Ishikawa (cell line): ENCODE results near the gene EIF4EBP2.

ENCODE experiments used
- CEBPB ChIP-seq: IDR thresholded peaks from 2 replicates; pipeline ENCODE4 v1.6.1; 2012
- CREB1 ChIP-seq: IDR thresholded peaks from 2 replicates; pipeline ENCODE4 v1.6.1; 2012; ENCODE audit warnings: low read depth
- EGR1 ChIP-seq: IDR thresholded peaks from 2 replicates; pipeline ENCODE4 v1.6.1; 2012
- EP300 ChIP-seq: IDR thresholded peaks from 2 replicates; pipeline ENCODE4 v1.6.1; 2012; ENCODE audit warnings: borderline replicate concordance
- FOXM1 ChIP-seq: IDR thresholded peaks from 2 replicates; pipeline ENCODE4 v1.6.1; 2012; ENCODE audit warnings: low read depth, borderline replicate concordance
- NFIC ChIP-seq: IDR thresholded peaks from 2 replicates; pipeline ENCODE4 v1.6.1; 2012
- RAD21 ChIP-seq: IDR thresholded peaks from 2 replicates; pipeline ENCODE4 v1.6.1; 2012; ENCODE audit warnings: low read depth
- TAF1 ChIP-seq: IDR thresholded peaks from 2 replicates; pipeline ENCODE4 v1.6.1; 2012; ENCODE audit warnings: low read depth, mild to moderate bottlenecking
- TCF12 ChIP-seq: IDR thresholded peaks from 2 replicates; pipeline ENCODE4 v1.6.1; 2012; ENCODE audit warnings: low read depth
- TEAD4 ChIP-seq: IDR thresholded peaks from 2 replicates; pipeline ENCODE4 v1.6.1; 2012
- YY1 ChIP-seq: IDR thresholded peaks from 2 replicates; pipeline ENCODE4 v1.6.1; 2012; ENCODE audit warnings: low read depth
- ZBTB7A ChIP-seq: IDR thresholded peaks from 2 replicates; pipeline ENCODE4 v1.6.1; 2012; ENCODE audit warnings: low read depth
- TF ChIP-seq, protein P1 (sequence below): IDR thresholded peaks from 2 replicates; pipeline ENCODE4 v1.6.1; 2012
- TF ChIP-seq, protein P2 (sequence below): IDR thresholded peaks from 2 replicates; pipeline ENCODE4 v1.6.1; 2012
- TF ChIP-seq, protein P3 (sequence below): IDR thresholded peaks from 2 replicates; pipeline ENCODE4 v1.6.1; 2012; ENCODE audit warnings: low read depth, mild to moderate bottlenecking

EIF4EBP2 gene

DNA sequence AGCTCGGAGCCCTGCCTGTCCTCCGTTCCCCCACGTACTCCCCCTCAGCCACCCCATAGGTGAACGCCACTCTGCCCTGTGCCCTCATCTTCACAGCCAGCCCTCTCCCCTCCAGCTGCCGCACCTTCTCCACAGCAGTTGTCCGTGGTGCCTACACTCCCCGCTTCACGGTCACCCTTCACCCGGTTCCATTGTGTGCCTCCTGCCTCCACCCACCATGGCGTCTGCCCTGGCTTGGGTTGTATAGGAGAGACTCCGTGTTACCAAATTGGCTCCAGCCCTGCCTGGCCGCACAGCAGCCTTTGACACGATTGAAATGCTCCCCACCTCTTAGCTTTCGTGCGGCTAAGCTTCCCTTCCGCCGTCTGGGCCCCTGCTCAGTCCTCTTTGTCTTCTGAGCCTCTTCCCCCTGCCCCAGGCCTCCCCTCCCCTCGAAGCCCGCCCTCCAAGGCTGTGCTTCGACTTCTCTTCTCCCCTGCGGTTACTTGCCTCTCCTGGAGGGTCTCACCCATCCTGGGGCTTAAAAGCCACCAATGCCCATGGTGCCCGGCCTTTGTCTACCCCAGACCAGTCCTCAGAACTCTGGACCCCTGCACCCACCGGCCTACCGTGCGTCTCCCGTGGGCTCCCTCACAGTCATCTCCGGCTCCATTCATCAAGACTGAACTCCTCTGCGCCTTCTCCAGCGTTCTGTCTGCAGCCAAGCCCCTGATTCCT is 56.0 kb downstream of the EIF4EBP2 start:
- TF ChIP-seq NFIC (no peak), TCF12 (no peak), CREB1 (no peak)

DNA sequence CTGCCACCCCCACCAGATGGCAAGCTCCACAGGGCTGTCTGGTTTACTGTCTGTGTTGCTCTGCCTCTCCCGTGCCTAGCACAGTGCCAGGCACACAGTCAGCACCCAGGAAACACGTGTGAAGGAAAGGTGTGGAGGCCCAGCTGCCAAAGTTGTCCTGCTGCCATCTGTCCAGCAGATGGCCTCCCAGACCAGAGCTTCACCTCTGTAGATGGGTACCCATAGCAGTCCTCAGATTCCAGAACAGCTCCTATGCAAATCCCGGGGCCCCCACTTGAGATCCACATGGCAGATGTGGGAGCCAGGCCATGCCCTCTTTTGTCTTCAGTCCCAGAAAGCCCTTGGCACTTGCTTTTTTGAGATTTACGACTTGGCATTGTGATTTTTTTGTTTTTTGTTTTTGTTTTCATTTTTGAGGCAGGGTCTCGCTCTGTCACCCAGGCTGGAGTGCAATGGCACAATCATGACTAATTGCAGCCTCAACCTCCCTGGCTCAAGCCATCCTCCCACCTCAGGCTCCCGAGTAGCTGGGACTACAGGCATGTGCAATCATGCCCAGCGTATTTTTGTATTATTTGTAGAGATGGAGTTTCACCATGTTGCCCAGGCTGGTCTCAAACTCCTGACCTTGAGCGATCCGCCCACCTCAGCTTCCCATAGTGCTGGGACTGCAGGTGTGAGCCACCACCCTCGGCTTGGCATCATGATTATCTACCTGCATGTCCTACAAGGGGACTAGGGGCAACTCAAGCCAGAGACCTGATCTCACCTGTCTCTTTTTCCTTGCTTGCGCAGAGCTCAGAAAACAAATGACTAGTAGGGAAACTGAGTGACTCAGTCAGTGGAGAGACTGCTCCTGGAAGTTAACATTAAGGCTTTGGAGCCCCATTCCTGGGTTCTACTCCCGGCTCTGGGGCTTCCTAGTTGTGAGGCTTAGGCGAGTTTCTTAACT is 57.7 kb downstream of the EIF4EBP2 start:
- TF ChIP-seq, protein P1, sequence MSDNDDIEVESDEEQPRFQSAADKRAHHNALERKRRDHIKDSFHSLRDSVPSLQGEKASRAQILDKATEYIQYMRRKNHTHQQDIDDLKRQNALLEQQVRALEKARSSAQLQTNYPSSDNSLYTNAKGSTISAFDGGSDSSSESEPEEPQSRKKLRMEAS = peak; percentile 57
- TF ChIP-seq YY1 = no peak
- TF ChIP-seq TAF1 = no peak
- peak; percentile 96 for TF ChIP-seq RAD21

DNA sequence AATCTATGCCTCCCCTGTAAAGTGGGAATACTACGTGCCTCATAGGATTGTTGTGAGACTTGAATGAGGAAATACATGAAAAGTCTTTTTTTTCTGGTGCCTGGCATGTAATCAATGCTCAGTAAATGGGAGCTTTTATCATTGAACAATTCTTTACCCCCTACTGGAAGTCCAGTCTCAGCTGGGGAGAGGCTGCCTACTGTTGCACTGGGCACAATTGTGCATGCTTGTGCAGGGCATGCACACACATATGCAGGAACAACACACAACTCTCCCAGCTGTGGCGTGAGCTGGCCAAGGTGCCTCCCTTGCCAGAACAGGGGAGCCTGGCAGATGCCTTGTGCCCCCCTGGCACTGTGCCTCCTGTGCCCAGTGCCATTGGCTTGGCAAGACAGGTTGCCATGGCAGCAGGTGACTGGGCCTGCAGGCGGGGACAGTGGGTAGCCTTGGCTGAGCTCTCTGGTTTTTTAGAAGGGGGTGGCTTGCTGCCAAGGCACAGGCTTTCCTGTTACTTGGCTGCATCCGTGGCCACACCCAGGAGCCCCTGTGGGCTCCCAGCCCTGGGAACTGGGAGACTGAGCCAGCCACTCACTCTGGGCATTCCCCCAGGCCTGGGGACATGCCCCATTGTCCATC is 58.5 kb downstream of the EIF4EBP2 start:
- TF ChIP-seq EP300 (no peak; the same call in 1 of the 2 replicates), YY1 (no peak), TCF12 (no peak), NFIC (peak; percentile 82), TEAD4 (no peak), TAF1 (no peak), ZBTB7A (no peak), EGR1 (no peak), FOXM1 (no peak), RAD21 (peak; percentile 17; the same call in 1 of the 2 replicates), CREB1 (no peak)
- TF ChIP-seq, protein P2, sequence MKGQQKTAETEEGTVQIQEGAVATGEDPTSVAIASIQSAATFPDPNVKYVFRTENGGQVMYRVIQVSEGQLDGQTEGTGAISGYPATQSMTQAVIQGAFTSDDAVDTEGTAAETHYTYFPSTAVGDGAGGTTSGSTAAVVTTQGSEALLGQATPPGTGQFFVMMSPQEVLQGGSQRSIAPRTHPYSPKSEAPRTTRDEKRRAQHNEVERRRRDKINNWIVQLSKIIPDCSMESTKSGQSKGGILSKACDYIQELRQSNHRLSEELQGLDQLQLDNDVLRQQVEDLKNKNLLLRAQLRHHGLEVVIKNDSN = no peak
- TF ChIP-seq, protein P3, sequence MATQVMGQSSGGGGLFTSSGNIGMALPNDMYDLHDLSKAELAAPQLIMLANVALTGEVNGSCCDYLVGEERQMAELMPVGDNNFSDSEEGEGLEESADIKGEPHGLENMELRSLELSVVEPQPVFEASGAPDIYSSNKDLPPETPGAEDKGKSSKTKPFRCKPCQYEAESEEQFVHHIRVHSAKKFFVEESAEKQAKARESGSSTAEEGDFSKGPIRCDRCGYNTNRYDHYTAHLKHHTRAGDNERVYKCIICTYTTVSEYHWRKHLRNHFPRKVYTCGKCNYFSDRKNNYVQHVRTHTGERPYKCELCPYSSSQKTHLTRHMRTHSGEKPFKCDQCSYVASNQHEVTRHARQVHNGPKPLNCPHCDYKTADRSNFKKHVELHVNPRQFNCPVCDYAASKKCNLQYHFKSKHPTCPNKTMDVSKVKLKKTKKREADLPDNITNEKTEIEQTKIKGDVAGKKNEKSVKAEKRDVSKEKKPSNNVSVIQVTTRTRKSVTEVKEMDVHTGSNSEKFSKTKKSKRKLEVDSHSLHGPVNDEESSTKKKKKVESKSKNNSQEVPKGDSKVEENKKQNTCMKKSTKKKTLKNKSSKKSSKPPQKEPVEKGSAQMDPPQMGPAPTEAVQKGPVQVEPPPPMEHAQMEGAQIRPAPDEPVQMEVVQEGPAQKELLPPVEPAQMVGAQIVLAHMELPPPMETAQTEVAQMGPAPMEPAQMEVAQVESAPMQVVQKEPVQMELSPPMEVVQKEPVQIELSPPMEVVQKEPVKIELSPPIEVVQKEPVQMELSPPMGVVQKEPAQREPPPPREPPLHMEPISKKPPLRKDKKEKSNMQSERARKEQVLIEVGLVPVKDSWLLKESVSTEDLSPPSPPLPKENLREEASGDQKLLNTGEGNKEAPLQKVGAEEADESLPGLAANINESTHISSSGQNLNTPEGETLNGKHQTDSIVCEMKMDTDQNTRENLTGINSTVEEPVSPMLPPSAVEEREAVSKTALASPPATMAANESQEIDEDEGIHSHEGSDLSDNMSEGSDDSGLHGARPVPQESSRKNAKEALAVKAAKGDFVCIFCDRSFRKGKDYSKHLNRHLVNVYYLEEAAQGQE = no peak
- TF ChIP-seq, protein P1 = no peak

DNA sequence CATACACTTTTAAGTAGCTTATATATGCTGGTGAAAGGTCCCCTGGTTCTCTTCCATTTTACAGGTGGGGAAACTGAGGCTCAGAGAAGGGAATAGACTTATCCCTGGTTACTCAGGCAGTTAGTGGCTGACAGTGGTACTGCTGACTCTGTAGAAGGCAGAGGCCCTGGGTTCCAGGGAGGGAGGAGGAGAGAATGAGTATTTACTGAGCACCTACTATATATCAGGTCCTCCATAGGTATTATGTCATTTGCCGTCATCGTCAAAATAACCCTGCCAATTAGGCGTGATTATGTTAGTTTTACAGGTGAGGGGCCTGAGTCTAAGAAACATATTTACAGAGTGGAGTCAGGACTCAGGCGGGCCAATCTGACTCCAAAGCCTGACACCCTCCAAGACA is 61.3 kb downstream of the EIF4EBP2 start:
- no peak for TF ChIP-seq EP300
- no peak for TF ChIP-seq FOXM1
- TF ChIP-seq, protein P1 = no peak
- TF ChIP-seq NFIC = no peak
- TF ChIP-seq RAD21 = no peak
- TF ChIP-seq, protein P2 = no peak
- TF ChIP-seq TAF1 = no peak
- no peak for TF ChIP-seq EGR1
- no peak for TF ChIP-seq YY1
- TF ChIP-seq ZBTB7A = no peak
- no peak for TF ChIP-seq CREB1

DNA sequence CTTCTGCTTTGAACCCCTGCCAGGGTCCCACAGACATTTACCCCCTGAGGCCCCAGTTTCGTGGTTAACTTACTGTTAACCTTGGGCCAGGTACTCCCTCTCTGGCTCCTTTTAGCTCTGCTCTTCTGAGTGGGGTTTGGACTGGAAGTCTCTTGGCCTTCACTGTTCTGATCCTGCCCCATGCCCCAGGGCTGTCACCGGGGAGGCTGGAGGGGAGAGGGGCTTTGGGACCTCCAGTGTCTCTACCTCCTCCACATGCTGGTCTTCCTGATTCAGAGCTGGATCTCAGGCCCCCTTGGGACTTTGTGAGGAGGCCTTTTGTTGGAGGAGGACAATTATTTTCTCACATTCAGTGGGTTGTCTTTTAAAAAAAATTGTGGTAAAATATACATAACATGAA is 61.9 kb downstream of the EIF4EBP2 start:
- TF ChIP-seq ZBTB7A = no peak
- no peak for TF ChIP-seq YY1
- TF ChIP-seq RAD21 = no peak
- no peak for TF ChIP-seq NFIC
- no peak for TF ChIP-seq TCF12
- no peak for TF ChIP-seq FOXM1
- TF ChIP-seq, protein P3 = no peak
- TF ChIP-seq, protein P2 = no peak
- no peak for TF ChIP-seq CEBPB
- no peak for TF ChIP-seq CREB1
- no peak for TF ChIP-seq EP300
- no peak for TF ChIP-seq EGR1
- no peak for TF ChIP-seq TAF1
- TF ChIP-seq, protein P1 = no peak
- no peak for TF ChIP-seq TEAD4
